Parathyroid adenoma (tissue), 2 donors: Measurements from ENCODE around the gene TRPV5.

Experiments
- H2AFZ ChIP-seq: fragments of 300-600 bp; sonication (generic); one replicate; pipeline ENCODE4 v1.7.0; 2017; ENCODE audit warnings: antibody characterized with exemption, mild to moderate bottlenecking
- H3K27ac ChIP-seq: fragments of 300-600 bp; sonication (generic); one replicate; pipeline ENCODE4 v1.7.0; 2017
- H3K27me3 ChIP-seq: fragments of 300-600 bp; sonication (generic); one replicate; pipeline ENCODE4 v1.7.0; 2017; ENCODE audit warnings: low read length; ENCODE audit not compliant: control insufficient read depth, insufficient read depth
- H3K36me3 ChIP-seq: fragments of 300-600 bp; sonication (generic); one replicate; pipeline ENCODE4 v1.7.0; 2017; ENCODE audit warnings: low read length; ENCODE audit not compliant: control insufficient read depth, insufficient read depth
- H3K4me1 ChIP-seq: fragments of 300-600 bp; sonication (generic); one replicate; pipeline ENCODE4 v1.7.0; 2017; ENCODE audit warnings: control low read depth
- H3K4me2 ChIP-seq: fragments of 300-600 bp; sonication (generic); one replicate; pipeline ENCODE4 v1.7.0; 2017; ENCODE audit warnings: low read length
- H3K4me3 ChIP-seq: fragments of 300-600 bp; sonication (generic); one replicate; pipeline ENCODE4 v1.7.0; 2017; ENCODE audit warnings: low read depth, low read length
- H3K79me2 ChIP-seq: fragments of 300-600 bp; sonication (generic); one replicate; pipeline ENCODE4 v1.7.0; 2017; ENCODE audit warnings: control low read depth
- H3K9ac ChIP-seq: fragments of 300-600 bp; sonication (generic); one replicate; pipeline ENCODE4 v1.7.0; 2017; ENCODE audit warnings: mild to moderate bottlenecking
- H3K9me3 ChIP-seq: fragments of 300-600 bp; sonication (generic); one replicate; pipeline ENCODE4 v1.7.0; 2017; ENCODE audit warnings: low read length; ENCODE audit not compliant: control insufficient read depth
- CTCF ChIP-seq: fragments of 300-600 bp; sonication (generic); IDR thresholded peaks from one replicate; pipeline ENCODE4 v1.7.0; 2017; ENCODE audit warnings: antibody characterized with exemption, mild to moderate bottlenecking
- donor health status: primary hyperparathyroidism.

The TRPV5 gene

GRCh38 chr7:142964502-142965246 lies 31.1 kb upstream of the TRPV5 start:
- H3K9ac ChIP-seq: no peak overlapping the region
- H3K4me1 ChIP-seq: no peaks in the 10 kb centered on the region
- no peak for TF ChIP-seq CTCF
- no peaks in the 10 kb centered on the region for H3K9me3 ChIP-seq
- H3K4me2 ChIP-seq: no peak overlapping the region
- no peaks in the 10 kb centered on the region for H3K79me2 ChIP-seq
- no peaks in the 10 kb centered on the region for H3K36me3 ChIP-seq
- H3K27ac ChIP-seq: no peak overlapping the region
- no peak overlapping the region for H2AFZ ChIP-seq
- no peak overlapping the region for H3K4me3 ChIP-seq
- H3K27me3 ChIP-seq: no peaks in the 10 kb centered on the region

- Histone ChIP-seq H3K4me2 (no peak overlapping the region), H3K79me2 (no peaks in the 10 kb centered on the region), H3K36me3 (no peaks in the 10 kb centered on the region), H3K9ac (no peak overlapping the region), H3K4me1 (no peaks in the 10 kb centered on the region), H2AFZ (no peak overlapping the region), H3K27me3 (no peaks in the 10 kb centered on the region), H3K4me3 (no peak overlapping the region), H3K27ac (no peak overlapping the region), H3K9me3 (no peaks in the 10 kb centered on the region)
- no peak for TF ChIP-seq CTCF
These were observed 30.4 kb upstream of the TRPV5 start for GRCh38 chr7:142963993-142964392.

GRCh38 chr7:142962991-142963390 lies 29.4 kb upstream of the TRPV5 start:
- TF ChIP-seq CTCF: no peak
- Histone ChIP-seq H3K27me3 (no peaks in the 10 kb centered on the region), H3K79me2 (no peaks in the 10 kb centered on the region), H3K9me3 (no peaks in the 10 kb centered on the region), H3K4me2 (no peak overlapping the region), H2AFZ (no peak overlapping the region), H3K4me1 (no peaks in the 10 kb centered on the region), H3K36me3 (no peaks in the 10 kb centered on the region), H3K4me3 (no peak overlapping the region), H3K9ac (no peak overlapping the region), H3K27ac (no peak overlapping the region)

- H3K79me2 ChIP-seq: no peaks in the 10 kb centered on the region
- no peak for TF ChIP-seq CTCF
- H3K4me2 ChIP-seq: no peak within 1 kb of the TSS
- no peaks in the 10 kb centered on the region for H3K27me3 ChIP-seq
- no peaks in the 10 kb centered on the region for H3K36me3 ChIP-seq
- H3K4me3 ChIP-seq: no peak within 1 kb of the TSS
- H3K27ac ChIP-seq: no peak within 1 kb of the TSS
- H3K9ac ChIP-seq: no peak within 1 kb of the TSS
- no peaks in the 10 kb centered on the region for H3K4me1 ChIP-seq
- no peak within 1 kb of the TSS for H2AFZ ChIP-seq
- H3K9me3 ChIP-seq: no peaks in the 10 kb centered on the region
These were observed 28.7 kb upstream of the TRPV5 start, which contains the start of gene KEL for GRCh38 chr7:142961973-142962926. Gene KEL (minus strand): TSS chr7:142962363. CDS start chr7:142962206, 157 bp downstream.
